GM12878 (cell line): Measurements from ENCODE around the gene MYCBP. TPM values are rescaled to one million over a fixed set of nuclear protein-coding genes. Genes with fewer than 3 reads are reported as not detected.

Source experiments
- BHLHE40 ChIP-seq, 2 experiments: fragments of 450-650 bp in 1 of 2; IDR thresholded peaks; 2 replicates each; pipeline ENCODE4 v1.6.1; 2011 to 2017; ENCODE audit warnings: low read depth in 2 of 2, borderline replicate concordance in 1 of 2, improper control_type of control experiment in 1 of 2, low read length in 1 of 2, mild to moderate bottlenecking in 1 of 2
- CTCF ChIP-seq, 3 experiments: IDR thresholded peaks in 2 of 3; conservative IDR thresholded peaks in 1 of 3; 2 replicates each; pipeline ENCODE4 v1.5.1; 2011; ENCODE audit warnings: low read depth in 3 of 3, low read length in 3 of 3, mild to moderate bottlenecking in 3 of 3, control low read depth in 2 of 3, moderate library complexity in 2 of 3, inconsistent platforms in 1 of 3, mixed read lengths in 1 of 3; ENCODE audit not compliant: control insufficient read depth in 2 of 3, insufficient read depth in 1 of 3; ENCODE audit errors: extremely low read depth in 1 of 3
- EED ChIP-seq: sonication (generic); IDR thresholded peaks from 2 replicates; pipeline ENCODE4 v1.6.1; 2016; ENCODE audit warnings: antibody characterized with exemption, low read depth
- EZH2 ChIP-seq: IDR thresholded peaks from 2 replicates; pipeline ENCODE4 v1.6.1; 2012; ENCODE audit warnings: low read depth, mild to moderate bottlenecking, control low read depth, inconsistent platforms, low read length, borderline replicate concordance; ENCODE audit not compliant: control insufficient read depth
- FOXK2 ChIP-seq: fragments of 450-650 bp; IDR thresholded peaks from 2 replicates; pipeline ENCODE4 v1.6.1; 2017; ENCODE audit warnings: mild to moderate bottlenecking, moderate library complexity
- FOXM1 ChIP-seq: IDR thresholded peaks from 2 replicates; pipeline ENCODE4 v1.6.1; 2012; ENCODE audit warnings: low read depth, mild to moderate bottlenecking, inconsistent platforms, low read length, moderate library complexity
- LARP7 ChIP-seq: fragments of 450-650 bp; IDR thresholded peaks from 2 replicates; pipeline ENCODE4 v1.6.1; 2017; ENCODE audit warnings: mild to moderate bottlenecking
- MEF2B ChIP-seq: fragments of 450-650 bp; IDR thresholded peaks from 2 replicates; pipeline ENCODE4 v1.6.1; 2018; ENCODE audit warnings: mild to moderate bottlenecking, moderate library complexity; ENCODE audit not compliant: partially characterized antibody, poor library complexity, severe bottlenecking
- MTA3 ChIP-seq: IDR thresholded peaks from 2 replicates; pipeline ENCODE4 v1.6.1; 2012; ENCODE audit warnings: low read length, inconsistent platforms, borderline replicate concordance
- POLR2AphosphoS5 ChIP-seq: IDR thresholded peaks from 2 replicates; pipeline ENCODE4 v1.6.1; 2011; ENCODE audit warnings: mild to moderate bottlenecking, low read length, inconsistent platforms
- RB1 ChIP-seq: fragments of 450-650 bp; formaldehyde crosslinking; IDR thresholded peaks from 2 replicates; pipeline ENCODE4 v1.6.1; 2017; ENCODE audit warnings: mild to moderate bottlenecking, borderline replicate concordance
- SREBF2 ChIP-seq: IDR thresholded peaks from 2 replicates; pipeline ENCODE4 v1.6.1; 2012; ENCODE audit warnings: mild to moderate bottlenecking, low read length
- SRF ChIP-seq, 2 experiments: IDR thresholded peaks; 2 replicates each; pipeline ENCODE4 v1.6.1; 2011; ENCODE audit warnings: low read depth in 2 of 2, low read length in 2 of 2, mild to moderate bottlenecking in 1 of 2, moderate library complexity in 1 of 2
- USF2 ChIP-seq: IDR thresholded peaks from 2 replicates; pipeline ENCODE4 v1.6.1; 2011; ENCODE audit warnings: low read depth, low read length, improper control_type of control experiment, borderline replicate concordance
- ZBTB4 ChIP-seq: fragments of 450-650 bp; formaldehyde crosslinking; IDR thresholded peaks from 2 replicates; pipeline ENCODE4 v1.4.0; 2022; ENCODE audit warnings: mild to moderate bottlenecking, moderate library complexity
- ZNF687 ChIP-seq: fragments of 450-650 bp; IDR thresholded peaks from 2 replicates; pipeline ENCODE4 v1.6.1; 2017; ENCODE audit warnings: mild to moderate bottlenecking, moderate library complexity
- polyA plus RNA-seq, 11 experiments: library from polyadenylated mRNA; depleted of rRNA in 4 of 11; unstranded in 6 of 11; stranded (reverse) in 5 of 11; fragments of >200 nt; fragmentation: Nextera tagmentation in 4 of 11; fragmentation: Illumina TruSeq in 1 of 11; extraction: Ambion mirVana in 4 of 11; extraction: Trizol in 1 of 11; gene quantifications; 1 replicate in 1 of 11; 2 replicates in 10 of 11; pipeline versions ENCODE4 v1.2.1 to v1.2.3, GENCODE V29; 2011 to 2016; ENCODE audit warnings: inconsistent platforms in 2 of 11, missing spikeins in 2 of 11, low read depth in 1 of 11
- total RNA-seq, 4 experiments: library from RNA; depleted of rRNA in 3 of 4; stranded (reverse); fragments of >200 nt in 3 of 4; fragmentation: Illumina TruSeq in 1 of 4; extraction: Trizol in 1 of 4; gene quantifications; 2 replicates each; pipeline versions ENCODE4 v1.2.1 to v1.2.3, GENCODE V29; 2013 to 2021

MYCBP gene
- total and polyA plus RNA-seq, 10 of the 15 experiments (the other 5 are each of a cell fraction or from before 2014, with no cell fraction given) = 26.1 to 210 (median 43.1) TPM

- TF ChIP-seq ZNF687 = 0 out of 2 replicates have a peak, but pooled peaks have one; percentile 28
- TF ChIP-seq USF2 = peak; percentile 99
- no peak for TF ChIP-seq SREBF2
- no peak for TF ChIP-seq RB1
- TF ChIP-seq LARP7 = peak; percentile 70; the same call in 1 of the 2 replicates
- no peak for TF ChIP-seq FOXK2
- peak; percentile 99 to 100 for TF ChIP-seq BHLHE40 (IDR thresholded peaks at IDR 0.05; ENCODE audit: borderline replicate concordance in 1 of 2, low read depth in 2 of 2, low read length in 1 of 2)
- no peak for TF ChIP-seq EED
- TF ChIP-seq MTA3 = no peak
- no peak for TF ChIP-seq EZH2
- 0 out of 4 replicates have a peak, but pooled peaks of 1 of the 2 experiments have one; percentile 23 for TF ChIP-seq SRF (IDR thresholded peaks at IDR 0.05; ENCODE audit: low read depth in 2 of 2, low read length in 2 of 2)
- no peak for TF ChIP-seq CTCF (IDR thresholded peaks at IDR 0.05 in 2 of 3, conservative IDR thresholded peaks at IDR 0.05 in 1 of 3; ENCODE audit: control insufficient read depth in 2 of 3, extremely low read depth in 1 of 3, insufficient read depth in 1 of 3, low read depth in 3 of 3, low read length in 3 of 3)
- no peak for TF ChIP-seq FOXM1
- peak; percentile 21 for TF ChIP-seq MEF2B
- peak; percentile 71; the same call in 1 of the 2 replicates for TF ChIP-seq POLR2AphosphoS5
- no peak for TF ChIP-seq ZBTB4 (CRISPR knock-in tag)
These were observed 13.3 kb downstream of the MYCBP start, which contains the start of gene RRAGC (continued) for GRCh38 chr1:38859561-38860453.
